ENCODE results near the gene TLR10.

Gene TLR10

DNA sequence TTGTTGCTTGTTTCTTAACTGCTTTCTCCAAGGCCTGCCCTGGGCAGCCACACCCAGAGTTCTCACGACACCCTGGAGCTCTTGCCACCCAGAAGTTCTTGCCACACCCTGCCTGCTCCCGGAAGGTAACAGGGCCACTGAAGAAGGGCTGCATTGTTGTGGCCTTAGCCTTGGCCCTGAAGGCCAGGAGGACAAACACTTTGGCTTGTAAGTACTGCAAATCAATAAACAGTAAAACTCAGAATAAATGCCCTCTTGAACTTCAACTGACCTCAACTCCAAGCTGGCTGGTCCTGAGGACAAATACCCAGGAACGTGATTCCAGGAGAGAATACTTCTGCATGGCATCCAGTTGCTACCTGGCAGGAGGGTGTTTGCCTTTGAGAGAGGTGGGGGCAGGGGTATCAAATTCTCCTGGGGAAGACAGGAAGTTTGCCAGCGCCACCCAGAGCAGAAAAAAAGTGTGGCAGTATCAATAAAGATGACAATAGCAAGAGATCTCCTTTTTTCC is 54.1 kb downstream of the TLR10 start:
- peak; percentile 55 for DNase-seq

DNA sequence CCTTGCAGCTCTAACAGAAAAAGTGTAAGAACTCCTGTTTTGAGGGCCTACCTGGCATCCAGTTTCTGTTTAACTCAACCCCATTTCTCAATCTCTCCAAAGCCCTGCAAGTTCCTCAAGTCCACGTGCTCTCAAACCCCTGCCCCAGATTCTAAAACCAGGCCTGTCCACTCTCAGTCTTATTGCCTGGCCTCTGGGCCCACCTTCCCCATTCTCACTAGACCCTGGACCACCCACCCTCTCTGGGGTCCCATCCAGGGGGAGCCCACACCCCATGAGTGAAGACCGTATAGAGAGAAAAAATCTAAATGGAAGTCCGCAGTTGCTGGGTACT is 58.3 kb downstream of the TLR10 start:
- no peak for DNase-seq

DNA sequence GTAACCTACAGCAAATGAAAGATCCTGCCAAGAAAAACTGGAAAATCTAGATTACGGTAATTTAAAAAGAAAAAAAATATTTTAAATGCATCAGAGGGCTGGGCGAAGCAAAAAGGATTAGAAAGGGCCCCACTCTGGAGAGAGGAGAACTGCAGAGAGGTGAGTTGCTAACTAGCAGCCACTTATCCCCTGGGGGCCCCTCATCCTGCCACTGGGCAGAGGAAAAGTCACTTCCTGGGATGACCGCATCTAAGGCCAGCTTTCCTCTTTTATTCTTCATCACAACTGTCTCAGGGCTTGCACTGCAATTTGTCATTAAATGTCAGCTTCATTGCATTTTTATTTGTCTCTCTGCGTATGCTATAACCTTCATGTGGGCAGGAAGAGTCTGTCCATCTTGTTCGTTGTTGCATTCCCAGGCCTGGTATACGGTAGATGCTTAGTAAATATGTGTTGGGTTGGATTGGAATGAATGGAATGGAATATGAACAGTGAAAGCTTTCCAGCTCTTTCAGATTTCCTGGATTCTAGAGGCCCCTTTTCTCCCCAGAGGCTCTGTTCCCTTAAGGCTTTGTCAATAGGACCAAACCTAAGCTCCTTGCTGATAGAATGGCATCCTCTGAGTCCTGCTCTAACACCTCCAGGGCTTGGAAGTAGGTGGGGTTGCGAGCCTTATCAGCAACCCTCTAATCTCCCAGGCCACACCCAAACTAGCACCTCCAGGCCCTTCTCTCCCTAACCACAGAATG is 58.9 kb downstream of the TLR10 start:
- DNase-seq: no peak

DNA sequence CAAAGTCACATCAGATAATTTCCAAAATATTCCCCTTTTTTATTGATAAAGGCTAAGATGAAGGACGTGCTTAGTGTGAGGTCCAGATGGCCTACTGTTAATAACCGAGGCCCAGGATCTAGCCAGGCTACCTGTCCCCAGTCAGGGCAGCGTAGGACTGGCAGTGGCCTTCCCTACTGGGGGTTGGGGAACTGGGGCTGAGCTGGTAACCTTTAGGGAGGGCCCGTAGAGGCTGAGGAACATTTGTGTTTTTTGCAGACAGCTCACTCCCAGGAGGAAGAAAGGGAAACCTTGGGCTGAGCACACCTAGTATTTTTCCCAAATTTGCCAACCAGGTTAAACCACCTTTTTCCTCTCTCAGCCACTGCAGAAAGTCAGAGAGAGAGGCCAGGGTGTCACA is 59.7 kb downstream of the TLR10 start:
- DNase-seq: no peak

Data from NCI-H146 (cell line).